Measurements from ENCODE around the gene SRSF7.
"Not testable (repeated sequence)": the region's sequence is repeated elsewhere in the genome, so short reads cannot be mapped to it uniquely, and the experiment has no call there.

Gene SRSF7

DNA sequence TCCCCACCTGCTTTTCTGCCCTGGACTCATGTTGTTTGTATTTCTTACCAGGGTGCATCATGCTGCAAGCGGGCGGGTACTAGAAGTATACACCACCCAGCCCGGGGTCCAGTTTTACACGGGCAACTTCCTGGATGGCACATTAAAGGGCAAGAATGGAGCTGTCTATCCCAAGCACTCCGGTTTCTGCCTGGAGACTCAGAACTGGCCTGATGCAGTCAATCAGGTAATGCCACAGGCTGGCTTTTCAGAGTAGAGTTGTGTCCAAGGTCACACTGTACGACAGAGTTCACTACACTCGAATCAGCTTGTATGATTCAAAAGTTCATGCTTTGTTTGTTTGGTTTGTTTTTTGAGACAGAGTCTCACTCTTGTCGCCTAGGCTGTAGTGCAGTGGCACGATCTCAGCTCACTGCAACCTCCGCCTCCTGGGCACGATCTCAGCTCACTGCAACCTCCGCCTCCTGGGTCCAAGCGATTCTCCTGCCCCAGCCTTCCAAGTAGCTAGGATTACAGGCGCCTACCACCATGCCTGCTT, 19.4 kb downstream of the SRSF7 start:
- no peak overlapping the region for H3K27ac ChIP-seq (ENCODE audit: low read length)
- H3K4me3 ChIP-seq (ENCODE audit: low read length in 2 of 2) = no peak overlapping the region
- peaks cover 3% of the 10 kb centered on the region for H3K4me1 ChIP-seq (ENCODE audit: control insufficient read depth, insufficient read depth, low read length)
- H3K9me3 ChIP-seq (ENCODE audit: control insufficient read depth in 2 of 2, low read length in 2 of 2) = no peaks in the 10 kb centered on the region
- H3K27me3 ChIP-seq (ENCODE audit: control insufficient read depth in 1 of 2, insufficient read depth in 2 of 2, low read length in 2 of 2) = no peaks in the 10 kb centered on the region
- peaks cover 20 to 21% of the 10 kb centered on the region in 2 donors for H3K36me3 ChIP-seq (ENCODE audit: control insufficient read depth in 2 of 2, insufficient read depth in 2 of 2, low read length in 2 of 2)
- no peak overlapping the region for H3K9ac ChIP-seq (ENCODE audit: low read length in 2 of 2)

- Histone ChIP-seq H3K9ac (ENCODE audit: low read length in 2 of 2) (no peak overlapping the region), H3K4me3 (ENCODE audit: low read length in 2 of 2) (no peak overlapping the region), H3K27ac (ENCODE audit: low read length) (no peak overlapping the region), H3K27me3 (ENCODE audit: control insufficient read depth in 1 of 2, insufficient read depth in 2 of 2, low read length in 2 of 2) (no peaks in the 10 kb centered on the region), H3K36me3 (ENCODE audit: control insufficient read depth in 2 of 2, insufficient read depth in 2 of 2, low read length in 2 of 2) (peaks cover 20 to 21% of the 10 kb centered on the region in 2 donors), H3K4me1 (ENCODE audit: control insufficient read depth, insufficient read depth, low read length) (peaks cover 3% of the 10 kb centered on the region), H3K9me3 (ENCODE audit: control insufficient read depth in 2 of 2, low read length in 2 of 2) (no peaks in the 10 kb centered on the region)
Observed at GRCh38 chr2:38731090-38731489, 20.1 kb downstream of the SRSF7 start.

DNA sequence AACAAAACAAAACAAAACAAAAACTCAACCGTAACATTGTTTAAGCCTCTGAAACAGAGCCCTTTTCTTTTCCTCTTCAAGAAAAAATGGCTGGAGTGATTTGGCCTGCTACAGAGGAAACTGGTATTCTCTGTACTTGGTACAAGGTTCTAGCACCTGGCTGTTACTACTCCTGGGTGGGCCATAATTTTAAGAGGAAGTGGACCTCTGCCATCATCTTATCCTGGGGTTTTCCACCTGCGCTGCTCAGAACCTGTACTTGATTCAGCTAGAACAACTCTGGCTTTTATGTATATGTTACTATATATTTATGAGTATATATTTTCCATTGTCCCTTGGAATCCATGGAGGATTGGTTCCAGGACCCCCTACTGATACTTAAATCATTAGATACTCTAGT, 22.5 kb downstream of the SRSF7 start:
- Histone ChIP-seq H3K9me3 (ENCODE audit: control insufficient read depth in 2 of 2, low read length in 2 of 2) (no peaks in the 10 kb centered on the region), H3K27me3 (ENCODE audit: control insufficient read depth in 1 of 2, insufficient read depth in 2 of 2, low read length in 2 of 2) (no peaks in the 10 kb centered on the region), H3K36me3 (ENCODE audit: control insufficient read depth in 2 of 2, insufficient read depth in 2 of 2, low read length in 2 of 2) (peaks cover 19 to 20% of the 10 kb centered on the region in 2 donors), H3K27ac (ENCODE audit: low read length) (no peak overlapping the region), H3K9ac (ENCODE audit: low read length in 2 of 2) (no peak overlapping the region), H3K4me3 (ENCODE audit: low read length in 2 of 2) (no peak overlapping the region), H3K4me1 (ENCODE audit: control insufficient read depth, insufficient read depth, low read length) (no peaks in the 10 kb centered on the region)

- Histone ChIP-seq H3K27ac (ENCODE audit: low read length) (no peak overlapping the region), H3K27me3 (ENCODE audit: control insufficient read depth in 1 of 2, insufficient read depth in 2 of 2, low read length in 2 of 2) (no peaks in the 10 kb centered on the region), H3K4me1 (ENCODE audit: control insufficient read depth, insufficient read depth, low read length) (peaks cover under 1% of the 10 kb centered on the region), H3K4me3 (ENCODE audit: low read length in 2 of 2) (no peak overlapping the region), H3K36me3 (ENCODE audit: control insufficient read depth in 2 of 2, insufficient read depth in 2 of 2, low read length in 2 of 2) (peaks cover 14 to 18% of the 10 kb centered on the region in 2 donors), H3K9ac (ENCODE audit: low read length in 2 of 2) (no peak overlapping the region), H3K9me3 (ENCODE audit: control insufficient read depth in 2 of 2, low read length in 2 of 2) (no peaks in the 10 kb centered on the region)
Observed at GRCh38 chr2:38727661-38728060, 23.5 kb downstream of the SRSF7 start.

- no peaks in the 10 kb centered on the region for H3K36me3 ChIP-seq (ENCODE audit: control insufficient read depth in 2 of 2, insufficient read depth in 2 of 2, low read length in 2 of 2)
- no peaks in the 10 kb centered on the region for H3K27me3 ChIP-seq (ENCODE audit: control insufficient read depth in 1 of 2, insufficient read depth in 2 of 2, low read length in 2 of 2)
- H3K27ac ChIP-seq (ENCODE audit: low read length) = no peak overlapping the region
- no peak overlapping the region for H3K4me3 ChIP-seq (ENCODE audit: low read length in 2 of 2)
- H3K9ac ChIP-seq (ENCODE audit: low read length in 2 of 2) = no peak overlapping the region
- H3K9me3 ChIP-seq (ENCODE audit: control insufficient read depth in 2 of 2, low read length in 2 of 2) = no peaks in the 10 kb centered on the region
- peaks cover 2% of the 10 kb centered on the region for H3K4me1 ChIP-seq (ENCODE audit: control insufficient read depth, insufficient read depth, low read length)
Observed at GRCh38 chr2:38723173-38723572, 28.0 kb downstream of the SRSF7 start.

GRCh38 chr2:38722271-38723061, 28.7 kb downstream of the SRSF7 start:
- Histone ChIP-seq H3K27ac (ENCODE audit: low read length) (no peak overlapping the region), H3K9ac (ENCODE audit: low read length in 2 of 2) (no peak overlapping the region), H3K36me3 (ENCODE audit: control insufficient read depth in 2 of 2, insufficient read depth in 2 of 2, low read length in 2 of 2) (no peaks in the 10 kb centered on the region), H3K27me3 (ENCODE audit: control insufficient read depth in 1 of 2, insufficient read depth in 2 of 2, low read length in 2 of 2) (no peaks in the 10 kb centered on the region), H3K4me1 (ENCODE audit: control insufficient read depth, insufficient read depth, low read length) (peaks cover 2% of the 10 kb centered on the region), H3K9me3 (ENCODE audit: control insufficient read depth in 2 of 2, low read length in 2 of 2) (no peaks in the 10 kb centered on the region), H3K4me3 (ENCODE audit: low read length in 2 of 2) (no peak overlapping the region)

DNA sequence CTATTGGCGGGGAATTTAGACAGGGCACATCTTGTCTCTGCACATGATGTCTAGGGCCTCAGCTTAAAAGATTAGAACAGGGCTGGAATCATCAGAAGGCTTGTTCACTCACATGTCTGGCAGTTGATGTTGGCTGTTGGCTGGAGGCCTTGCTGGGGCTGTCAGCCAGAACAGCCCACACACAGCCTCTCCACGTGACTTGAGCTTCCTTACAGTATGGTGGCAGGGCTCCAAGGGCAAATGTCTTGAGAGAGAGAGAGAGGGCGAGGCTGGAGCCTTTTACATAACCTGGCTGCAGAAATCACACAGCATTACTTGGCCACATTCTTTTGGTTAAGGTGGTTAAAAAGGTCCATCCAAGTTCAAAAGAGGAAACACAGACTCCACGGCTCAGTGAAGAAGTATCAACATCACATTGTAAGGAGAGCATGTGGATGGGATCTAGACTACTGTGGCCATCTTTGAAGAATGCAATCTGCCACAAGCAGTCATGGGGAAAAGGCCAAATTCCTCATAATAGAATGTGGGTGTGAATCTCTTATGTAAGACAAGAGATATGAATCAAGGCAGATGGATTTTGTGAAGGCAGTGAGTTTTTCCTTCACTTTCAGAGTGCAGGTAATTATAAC, 30.4 kb downstream of the SRSF7 start:
- H3K27me3 ChIP-seq (ENCODE audit: control insufficient read depth in 1 of 2, insufficient read depth in 2 of 2, low read length in 2 of 2) = no peaks in the 10 kb centered on the region
- H3K4me1 ChIP-seq (ENCODE audit: control insufficient read depth, insufficient read depth, low read length) = peaks cover 2% of the 10 kb centered on the region
- no peak overlapping the region for H3K9ac ChIP-seq (ENCODE audit: low read length in 2 of 2)
- peak overlapping the region in 1 of 2 donors; percentile 9 for H3K4me3 ChIP-seq (ENCODE audit: low read length in 2 of 2)
- H3K9me3 ChIP-seq (ENCODE audit: control insufficient read depth in 2 of 2, low read length in 2 of 2) = no peaks in the 10 kb centered on the region
- peaks cover 0 to 4% of the 10 kb centered on the region in 2 donors for H3K36me3 ChIP-seq (ENCODE audit: control insufficient read depth in 2 of 2, insufficient read depth in 2 of 2, low read length in 2 of 2)
- H3K27ac ChIP-seq (ENCODE audit: low read length) = no peak overlapping the region

- Histone ChIP-seq H3K9me3 (ENCODE audit: control insufficient read depth in 2 of 2, low read length in 2 of 2) (no peaks in the 10 kb centered on the region), H3K4me1 (ENCODE audit: control insufficient read depth, insufficient read depth, low read length) (peaks cover 2% of the 10 kb centered on the region), H3K27me3 (ENCODE audit: control insufficient read depth in 1 of 2, insufficient read depth in 2 of 2, low read length in 2 of 2) (no peaks in the 10 kb centered on the region), H3K36me3 (ENCODE audit: control insufficient read depth in 2 of 2, insufficient read depth in 2 of 2, low read length in 2 of 2) (peaks cover 0 to 4% of the 10 kb centered on the region in 2 donors), H3K9ac (ENCODE audit: low read length in 2 of 2) (no peak overlapping the region), H3K27ac (ENCODE audit: low read length) (no peak overlapping the region), H3K4me3 (ENCODE audit: low read length in 2 of 2) (no peak overlapping the region)
Observed at GRCh38 chr2:38719706-38720105, 31.5 kb downstream of the SRSF7 start.

- Histone ChIP-seq H3K4me1 (ENCODE audit: control insufficient read depth, insufficient read depth, low read length) (peaks cover 2% of the 10 kb centered on the region), H3K36me3 (ENCODE audit: control insufficient read depth in 2 of 2, insufficient read depth in 2 of 2, low read length in 2 of 2) (peaks cover 0 to 4% of the 10 kb centered on the region in 2 donors), H3K9me3 (ENCODE audit: control insufficient read depth in 2 of 2, low read length in 2 of 2) (no peaks in the 10 kb centered on the region), H3K9ac (ENCODE audit: low read length in 2 of 2) (no peak overlapping the region), H3K4me3 (ENCODE audit: low read length in 2 of 2) (no peak overlapping the region), H3K27ac (ENCODE audit: low read length) (no peak overlapping the region), H3K27me3 (ENCODE audit: control insufficient read depth in 1 of 2, insufficient read depth in 2 of 2, low read length in 2 of 2) (no peaks in the 10 kb centered on the region)
Observed at GRCh38 chr2:38718601-38719000, 32.6 kb downstream of the SRSF7 start.

DNA sequence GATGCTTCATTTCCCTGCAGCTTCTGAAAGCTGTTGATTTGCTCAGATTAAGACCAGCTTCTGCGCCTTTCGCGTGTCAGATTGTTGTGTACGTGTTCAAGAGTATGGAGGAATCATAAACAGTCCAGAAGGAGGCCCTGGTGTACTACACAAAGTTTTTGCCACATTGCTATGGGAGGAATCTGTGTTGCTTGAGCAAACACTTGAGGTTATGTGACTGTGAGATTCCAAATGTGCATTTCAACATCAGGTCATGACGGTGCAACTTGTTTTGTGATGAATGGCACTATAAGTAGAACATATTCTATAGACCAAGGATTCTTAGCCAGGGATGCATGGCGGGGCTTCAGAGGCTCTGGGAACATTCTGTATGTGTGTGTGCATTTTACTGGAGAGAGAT, 35.0 kb downstream of the SRSF7 start:
- H3K27me3 ChIP-seq (ENCODE audit: control insufficient read depth in 1 of 2, insufficient read depth in 2 of 2, low read length in 2 of 2) = no peaks in the 10 kb centered on the region
- peak overlapping the region in 1 of 2 donors; percentile 36 for H3K9ac ChIP-seq (ENCODE audit: low read length in 2 of 2)
- no peaks in the 10 kb centered on the region for H3K9me3 ChIP-seq (ENCODE audit: control insufficient read depth in 2 of 2, low read length in 2 of 2)
- H3K4me3 ChIP-seq (ENCODE audit: low read length in 2 of 2) = no peak overlapping the region
- no peak overlapping the region for H3K27ac ChIP-seq (ENCODE audit: low read length)
- H3K36me3 ChIP-seq (ENCODE audit: control insufficient read depth in 2 of 2, insufficient read depth in 2 of 2, low read length in 2 of 2) = peaks cover 4% of the 10 kb centered on the region in 2 donors
- H3K4me1 ChIP-seq (ENCODE audit: control insufficient read depth, insufficient read depth, low read length) = no peaks in the 10 kb centered on the region

- H3K4me3 ChIP-seq (ENCODE audit: low read length in 2 of 2); H3K4me1 ChIP-seq (ENCODE audit: control insufficient read depth, insufficient read depth, low read length); H3K9ac ChIP-seq (ENCODE audit: low read length in 2 of 2); H3K9me3 ChIP-seq (ENCODE audit: control insufficient read depth in 2 of 2, low read length in 2 of 2); H3K27ac ChIP-seq (ENCODE audit: low read length); H3K27me3 ChIP-seq (ENCODE audit: control insufficient read depth in 1 of 2, insufficient read depth in 2 of 2, low read length in 2 of 2); H3K36me3 ChIP-seq (ENCODE audit: control insufficient read depth in 2 of 2, insufficient read depth in 2 of 2, low read length in 2 of 2): not testable (repeated sequence)
Observed at GRCh38 chr2:38714941-38715340, 36.2 kb downstream of the SRSF7 start.
